ENCODE data around the gene SPATA32.
A peak's percentile ranks its signal among the peaks of the same experiment; 100 is the strongest.

Gene SPATA32

DNA sequence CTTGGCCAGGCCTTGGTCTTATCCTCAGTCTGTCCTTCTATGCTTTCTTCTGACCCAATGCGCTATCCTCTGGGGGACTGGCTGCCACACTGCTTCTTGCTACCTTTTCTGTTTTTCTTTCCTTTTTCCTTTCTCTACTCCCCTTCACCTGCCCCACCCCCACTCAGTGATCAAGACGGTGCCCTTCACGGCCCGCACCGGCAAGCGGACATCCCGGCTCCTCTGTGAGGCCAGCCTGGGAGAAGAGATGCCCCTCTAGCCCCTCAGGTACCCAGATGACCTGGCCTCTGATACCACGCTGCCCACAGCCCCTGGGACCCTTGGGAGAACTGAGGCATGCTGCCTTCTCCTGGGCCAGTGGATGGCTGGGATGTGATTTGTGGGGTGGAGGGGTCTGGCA lies 15.6 kb downstream of the SPATA32 start:
- no peak for DNase-seq

DNA sequence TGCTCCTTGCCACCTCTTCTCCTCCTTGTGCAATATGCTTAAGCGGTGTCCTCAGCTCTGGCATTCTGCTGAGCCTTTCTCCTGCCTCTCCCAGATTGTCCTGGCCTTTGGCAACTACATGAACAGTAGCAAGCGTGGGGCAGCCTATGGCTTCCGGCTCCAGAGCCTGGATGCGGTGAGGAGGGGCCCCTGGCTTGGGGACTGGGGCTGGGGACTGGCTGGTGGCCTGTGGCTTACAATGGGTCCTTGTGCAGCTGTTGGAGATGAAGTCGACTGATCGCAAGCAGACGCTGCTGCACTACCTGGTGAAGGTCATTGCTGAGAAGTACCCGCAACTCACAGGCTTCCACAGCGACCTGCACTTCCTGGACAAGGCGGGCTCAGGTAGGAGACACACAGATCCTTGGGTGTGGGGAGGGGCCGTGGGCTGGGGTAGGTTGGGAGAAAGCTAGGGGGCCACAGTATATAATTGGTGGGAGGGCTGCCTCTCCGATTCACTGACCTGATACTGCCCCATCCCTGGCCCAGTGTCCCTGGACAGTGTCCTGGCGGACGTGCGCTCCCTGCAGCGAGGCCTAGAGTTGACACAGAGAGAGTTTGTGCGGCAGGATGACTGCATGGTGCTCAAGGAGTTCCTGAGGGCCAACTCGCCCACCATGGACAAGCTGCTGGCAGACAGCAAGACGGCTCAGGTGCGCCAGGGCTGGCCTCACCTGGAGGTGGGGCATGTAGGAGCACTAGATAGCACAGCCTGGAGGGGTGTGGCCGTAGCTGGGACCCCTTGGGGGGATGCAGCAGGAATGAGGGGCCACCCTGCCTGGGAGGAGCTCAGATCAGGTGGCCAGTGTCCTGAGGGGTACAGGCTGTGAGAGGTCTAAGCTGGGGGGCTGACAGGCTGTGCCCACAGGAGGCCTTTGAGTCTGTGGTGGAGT lies 16.9 kb downstream of the SPATA32 start:
- no peak for DNase-seq

DNA sequence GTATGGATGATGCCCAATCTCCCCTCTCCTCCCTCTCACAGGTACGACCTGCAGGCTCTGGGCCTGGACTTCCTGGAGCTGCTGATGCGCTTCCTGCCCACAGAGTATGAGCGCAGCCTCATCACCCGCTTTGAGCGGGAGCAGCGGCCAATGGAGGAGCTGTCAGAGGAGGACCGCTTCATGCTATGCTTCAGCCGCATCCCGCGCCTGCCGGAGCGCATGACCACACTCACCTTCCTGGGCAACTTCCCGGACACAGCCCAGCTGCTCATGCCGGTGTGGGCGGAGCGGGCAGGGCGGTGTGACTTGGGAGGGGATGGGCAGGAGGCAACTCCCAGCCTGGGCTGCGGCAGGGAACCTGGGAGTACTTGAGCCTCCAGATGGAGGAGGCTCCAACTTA lies 18.1 kb downstream of the SPATA32 start:
- no peak for DNase-seq

DNA sequence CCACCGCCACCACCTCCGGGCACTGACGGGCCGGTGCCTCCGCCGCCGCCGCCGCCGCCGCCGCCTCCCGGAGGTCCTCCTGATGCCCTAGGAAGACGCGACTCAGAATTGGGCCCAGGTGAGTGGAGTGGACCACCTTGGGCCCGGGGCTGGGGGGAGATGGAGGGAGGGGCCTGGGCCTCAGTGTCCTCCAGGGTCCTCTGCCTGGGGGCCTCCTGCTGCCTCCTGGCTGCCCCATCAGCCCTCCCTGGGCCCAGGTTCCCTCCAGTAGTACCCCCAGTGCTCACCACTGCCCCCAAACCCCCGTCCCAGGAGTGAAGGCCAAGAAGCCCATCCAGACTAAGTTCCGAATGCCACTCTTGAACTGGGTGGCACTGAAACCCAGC lies 19.9 kb downstream of the SPATA32 start:
- no peak for DNase-seq

DNA sequence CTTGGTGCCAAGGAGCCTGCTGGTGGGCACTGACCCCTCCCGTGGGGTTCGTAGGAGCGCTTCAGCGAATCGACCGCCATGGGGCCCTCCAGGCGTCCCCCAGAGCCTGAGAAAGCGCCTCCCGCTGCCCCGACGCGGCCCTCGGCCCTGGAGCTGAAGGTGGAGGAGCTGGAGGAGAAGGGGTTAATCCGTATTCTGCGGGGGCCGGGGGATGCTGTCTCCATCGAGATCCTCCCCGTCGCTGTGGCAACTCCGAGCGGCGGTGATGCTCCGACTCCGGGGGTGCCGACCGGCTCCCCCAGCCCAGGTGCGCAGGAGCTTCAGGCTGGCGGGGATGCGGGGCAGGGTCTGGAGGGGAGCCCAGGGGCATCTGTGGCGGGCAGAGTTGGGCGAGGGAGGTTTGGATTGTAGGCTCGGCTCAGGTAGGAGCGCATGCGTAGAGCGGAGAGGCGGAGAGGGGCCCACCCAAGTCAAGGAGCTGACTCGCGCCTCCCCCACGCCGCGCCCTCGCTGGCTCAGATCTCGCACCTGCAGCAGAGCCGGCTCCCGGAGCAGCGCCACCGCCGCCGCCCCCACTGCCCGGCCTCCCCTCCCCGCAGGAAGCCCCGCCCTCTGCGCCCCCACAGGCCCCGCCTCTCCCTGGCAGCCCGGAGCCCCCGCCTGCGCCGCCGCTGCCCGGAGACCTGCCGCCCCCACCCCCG lies 20.4 kb downstream of the SPATA32 start:
- no peak for DNase-seq

DNA sequence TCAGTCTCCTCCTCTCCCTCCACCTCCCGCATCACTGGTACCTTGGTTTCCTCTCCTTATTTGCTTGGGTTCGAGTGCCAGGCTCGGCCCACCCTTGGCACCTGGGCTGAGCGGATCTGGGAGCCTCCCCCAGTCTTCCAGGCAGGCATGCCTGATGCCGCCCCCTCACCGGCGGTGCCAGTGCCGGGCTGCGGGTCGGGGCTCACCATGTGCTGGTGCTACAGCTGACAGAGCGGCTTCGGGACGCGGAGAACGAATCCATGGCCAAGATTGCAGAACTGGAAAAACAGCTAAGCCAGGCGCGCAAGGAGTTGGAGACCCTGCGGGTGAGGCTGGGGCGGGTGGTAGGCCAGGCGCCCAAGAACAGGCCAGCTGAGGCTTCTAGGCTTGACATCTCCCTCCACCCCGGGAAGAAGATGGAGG lies 21.0 kb downstream of the SPATA32 start:
- no peak for DNase-seq

DNA sequence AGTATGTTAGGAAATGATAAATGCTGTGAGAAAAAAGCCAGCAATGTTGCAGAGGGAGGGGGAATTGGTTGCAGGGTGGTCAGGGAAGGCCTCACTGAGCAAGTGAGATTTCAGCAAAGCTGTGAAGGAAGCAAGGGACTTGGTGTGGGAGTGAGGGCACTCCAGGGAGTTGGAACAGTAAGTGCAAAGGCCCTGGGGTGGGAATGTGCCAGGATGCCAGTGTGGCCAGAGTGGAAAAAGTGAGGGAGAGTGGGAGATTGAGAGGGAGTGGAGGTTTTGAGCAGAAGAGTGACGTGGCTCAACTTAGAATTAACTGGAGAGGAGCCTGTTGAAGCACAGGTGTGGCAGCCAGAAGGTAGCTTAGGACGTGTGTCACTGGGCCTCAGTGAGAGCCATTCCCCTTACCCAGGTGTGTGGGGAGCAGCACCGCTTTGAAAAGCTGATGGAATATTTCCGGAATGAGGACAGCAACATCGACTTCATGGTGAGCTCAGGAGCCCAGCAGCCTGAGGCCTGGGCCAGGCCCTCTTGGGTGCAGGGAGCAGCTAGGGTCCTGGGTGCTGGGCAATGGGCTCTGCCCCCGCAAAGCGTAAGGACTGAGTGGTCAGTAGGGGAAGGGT lies 23.6 kb downstream of the SPATA32 start:
- DNase-seq = no peak

DNA sequence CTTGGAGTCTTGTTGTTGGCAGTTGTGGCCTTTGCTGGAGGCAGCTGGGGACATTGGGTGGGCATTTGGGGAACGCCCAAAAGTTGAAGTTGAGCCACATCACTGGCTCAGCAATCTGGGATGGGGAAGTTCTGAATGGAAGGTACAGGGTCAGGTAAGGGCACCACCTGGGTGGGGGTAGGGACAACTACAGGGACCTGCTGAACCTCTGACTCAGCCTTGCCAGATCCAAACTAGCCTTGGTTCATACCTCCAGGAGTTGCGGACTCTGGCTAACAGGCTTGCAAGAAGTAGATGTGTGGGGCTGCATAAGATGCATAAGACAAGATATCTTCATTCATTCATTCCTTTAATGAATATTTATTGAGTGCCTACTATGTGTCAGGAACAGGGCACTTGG lies 24.2 kb downstream of the SPATA32 start:
- no peak for DNase-seq

DNA sequence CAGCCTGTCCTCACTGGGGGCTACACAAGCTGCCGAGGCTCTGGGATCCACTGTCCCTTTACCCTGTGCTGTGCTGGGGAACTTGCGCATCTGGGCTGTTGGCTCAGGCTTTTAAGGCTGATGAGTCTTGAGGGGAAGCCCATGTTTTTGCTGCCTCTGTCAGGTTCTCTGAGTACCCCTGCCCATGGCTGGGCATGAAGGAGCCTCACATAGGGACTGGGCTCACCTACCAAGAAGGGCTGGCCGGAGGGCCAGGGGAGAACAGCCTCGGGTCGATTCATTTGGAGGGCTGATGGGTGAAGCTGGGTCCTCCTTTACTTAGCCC lies 25.6 kb downstream of the SPATA32 start:
- no peak for DNase-seq

DNA sequence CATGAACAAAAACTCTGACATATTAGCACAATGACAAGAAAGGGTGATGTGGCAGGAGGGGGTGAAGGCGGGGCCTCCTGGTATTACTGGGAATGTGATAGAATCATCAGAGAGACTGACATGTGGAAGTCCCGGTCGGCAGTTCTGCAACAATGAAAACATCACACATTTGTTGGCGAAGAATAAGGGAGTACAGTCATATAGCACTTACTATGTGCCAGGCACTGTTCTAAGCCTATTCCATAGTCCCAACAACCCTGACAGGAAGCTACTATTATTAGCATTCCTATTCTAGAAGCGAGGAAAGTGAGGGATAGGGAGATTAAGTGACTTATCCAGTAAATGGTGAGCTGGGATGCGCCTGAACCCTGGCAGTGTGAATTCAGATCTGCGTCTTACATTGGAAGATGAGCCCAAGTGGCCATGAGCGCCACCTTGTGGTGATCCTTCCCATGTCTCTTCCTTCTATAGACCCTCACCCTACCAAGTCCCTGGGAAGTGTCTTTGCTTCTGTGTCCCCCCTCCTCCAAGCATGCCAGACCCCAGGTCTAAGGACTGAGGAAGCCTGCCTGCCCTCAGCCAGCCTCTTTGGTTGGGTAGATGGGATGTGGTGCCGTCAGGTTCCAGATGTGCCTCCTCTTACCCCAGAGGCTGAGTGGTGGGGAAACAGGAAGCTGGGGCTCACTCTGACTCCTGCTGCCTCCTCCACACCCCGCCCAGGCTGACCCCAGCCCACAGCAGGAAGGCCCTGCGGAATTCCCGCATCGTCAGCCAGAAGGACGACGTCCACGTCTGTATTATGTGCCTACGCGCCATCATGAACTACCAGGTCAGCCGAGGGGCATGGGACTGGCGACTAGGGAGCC lies 26.2 kb downstream of the SPATA32 start:
- DNase-seq = peak; percentile 77 to 79

DNA sequence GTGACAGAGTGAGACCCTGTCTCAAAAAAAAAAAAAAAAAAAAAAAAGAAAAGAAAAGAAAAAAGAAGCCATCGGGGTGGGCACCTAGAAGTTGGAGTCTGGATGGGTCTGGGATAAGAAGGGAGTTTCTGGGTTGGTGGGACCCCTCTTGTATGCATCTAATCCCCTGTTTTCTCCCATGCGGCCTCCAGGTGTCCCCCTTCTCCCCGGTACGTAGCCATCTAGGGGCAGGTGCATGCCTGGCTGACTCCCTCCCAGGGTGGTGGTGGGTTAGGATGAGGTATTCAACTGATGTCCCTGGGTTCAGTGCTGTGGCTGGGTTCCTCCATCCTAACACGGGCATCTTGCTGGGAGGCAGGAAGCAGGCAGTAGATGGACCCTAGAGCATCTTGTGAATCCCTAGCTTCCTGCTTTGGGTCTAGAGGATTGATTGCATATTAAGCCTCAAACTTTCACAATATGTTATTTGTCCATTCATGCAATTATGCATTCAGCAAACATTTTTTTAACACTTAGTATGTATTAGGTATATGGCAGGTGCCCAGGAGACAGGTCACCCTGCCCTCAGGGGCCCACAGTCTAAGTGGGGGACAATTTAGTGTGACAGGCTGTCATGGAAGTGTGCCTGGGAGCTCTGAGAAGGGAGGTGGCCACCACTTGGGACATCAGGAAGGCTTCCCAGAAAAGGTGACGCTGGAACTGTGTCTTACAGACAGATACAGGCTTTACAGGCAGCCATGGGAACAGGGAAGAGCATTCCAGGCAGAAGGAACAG lies 27.1 kb downstream of the SPATA32 start:
- DNase-seq = peak; percentile 65 to 66

DNA sequence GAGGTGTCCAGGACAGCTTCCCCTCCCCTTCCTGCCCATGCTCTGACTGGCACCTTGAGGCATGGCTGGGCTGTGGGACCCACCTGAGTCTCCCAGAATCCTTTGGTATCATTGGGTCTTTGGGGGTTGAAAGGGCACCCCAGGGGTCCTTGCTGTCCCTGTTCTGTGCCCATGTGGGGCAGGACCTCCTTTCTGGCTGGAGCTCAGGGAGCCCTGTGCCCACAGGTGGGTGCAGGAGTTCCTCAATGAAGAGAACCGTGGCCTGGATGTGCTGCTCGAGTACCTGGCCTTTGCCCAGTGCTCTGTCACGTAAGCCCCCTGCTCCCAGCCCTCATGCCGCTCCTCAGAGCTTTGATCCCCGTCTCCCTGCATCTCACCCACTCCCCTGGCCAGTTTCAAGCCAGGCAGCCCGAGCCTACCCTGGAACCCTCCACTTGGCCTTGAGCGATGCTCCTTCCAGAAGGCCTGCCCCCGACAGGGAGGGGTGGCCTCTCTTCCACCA lies 28.4 kb downstream of the SPATA32 start:
- no peak for DNase-seq

DNA sequence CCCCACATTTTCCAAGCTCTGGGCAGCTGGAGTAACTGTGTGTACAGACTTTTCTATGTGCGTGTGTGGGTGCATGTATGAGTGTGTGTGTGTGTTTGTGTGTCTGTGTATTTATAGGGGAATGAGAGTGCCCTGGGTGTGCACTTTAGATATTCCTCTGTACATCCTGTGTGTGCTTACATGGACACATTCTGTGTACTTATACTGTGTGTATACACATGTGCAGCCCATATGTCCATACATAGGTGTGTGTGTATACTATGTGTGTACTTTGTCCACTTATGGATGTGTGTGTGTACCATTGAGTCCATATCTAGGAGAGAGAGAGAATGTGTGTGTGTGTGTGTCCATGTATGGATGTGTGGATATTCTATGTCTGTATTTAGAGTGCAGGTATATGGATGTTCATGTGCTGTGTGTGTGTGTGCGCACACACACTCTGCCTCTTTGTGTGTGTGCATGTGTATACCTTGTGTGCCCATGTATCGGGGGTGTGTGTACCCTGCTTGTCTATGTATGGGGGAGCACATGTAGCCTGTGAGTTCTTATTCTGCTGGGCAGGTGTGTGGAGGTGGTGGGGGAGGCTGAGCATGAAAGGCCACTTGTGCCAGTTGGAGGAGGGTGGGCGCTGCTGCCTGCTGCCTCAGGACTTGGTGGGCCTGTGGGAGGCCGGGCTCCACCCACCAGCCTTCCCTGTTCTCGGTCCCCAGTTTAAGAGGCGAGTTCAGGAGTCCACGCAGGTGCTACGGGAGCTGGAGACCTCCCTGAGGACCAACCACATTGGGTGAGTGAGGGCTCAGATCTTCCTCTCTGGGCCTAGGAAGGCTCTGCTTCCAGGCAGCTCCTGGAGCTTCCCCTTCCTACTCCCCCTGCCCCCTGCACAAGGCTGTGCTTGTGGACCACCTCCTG lies 29.1 kb downstream of the SPATA32 start:
- no peak for DNase-seq

DNA sequence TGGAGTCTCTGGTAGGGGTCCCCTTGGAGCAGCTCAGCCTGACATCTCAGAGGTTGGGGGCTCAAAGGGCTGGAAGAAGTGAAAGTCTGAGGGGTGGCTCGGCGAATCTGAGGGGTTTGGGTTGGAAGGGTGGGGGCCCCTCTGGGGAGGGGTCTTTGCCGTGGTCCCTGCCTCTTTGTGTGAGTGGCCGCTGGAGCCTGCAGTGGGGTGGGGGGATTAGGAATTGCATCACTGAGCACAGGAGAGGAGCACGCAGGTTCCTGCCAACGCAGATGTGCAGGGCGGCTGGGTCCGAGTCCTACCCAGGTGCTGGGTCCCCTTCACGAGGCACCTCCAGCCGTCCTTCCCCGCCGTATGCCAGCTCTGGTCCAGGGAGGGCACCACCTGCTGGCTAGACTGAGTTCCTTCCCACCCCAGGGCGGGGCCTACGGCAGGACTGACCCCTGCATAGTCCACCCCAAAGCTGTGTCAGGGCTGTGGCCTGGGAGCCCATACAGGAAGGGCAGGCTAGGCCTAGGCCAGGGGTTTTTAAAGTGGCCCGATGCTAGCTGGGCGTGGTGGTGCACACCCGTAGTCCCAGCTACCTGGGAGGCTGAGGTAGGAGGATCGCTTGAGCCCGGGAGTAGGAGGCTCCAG lies 30.3 kb downstream of the SPATA32 start:
- peak; percentile 37 to 57 for DNase-seq

DNA sequence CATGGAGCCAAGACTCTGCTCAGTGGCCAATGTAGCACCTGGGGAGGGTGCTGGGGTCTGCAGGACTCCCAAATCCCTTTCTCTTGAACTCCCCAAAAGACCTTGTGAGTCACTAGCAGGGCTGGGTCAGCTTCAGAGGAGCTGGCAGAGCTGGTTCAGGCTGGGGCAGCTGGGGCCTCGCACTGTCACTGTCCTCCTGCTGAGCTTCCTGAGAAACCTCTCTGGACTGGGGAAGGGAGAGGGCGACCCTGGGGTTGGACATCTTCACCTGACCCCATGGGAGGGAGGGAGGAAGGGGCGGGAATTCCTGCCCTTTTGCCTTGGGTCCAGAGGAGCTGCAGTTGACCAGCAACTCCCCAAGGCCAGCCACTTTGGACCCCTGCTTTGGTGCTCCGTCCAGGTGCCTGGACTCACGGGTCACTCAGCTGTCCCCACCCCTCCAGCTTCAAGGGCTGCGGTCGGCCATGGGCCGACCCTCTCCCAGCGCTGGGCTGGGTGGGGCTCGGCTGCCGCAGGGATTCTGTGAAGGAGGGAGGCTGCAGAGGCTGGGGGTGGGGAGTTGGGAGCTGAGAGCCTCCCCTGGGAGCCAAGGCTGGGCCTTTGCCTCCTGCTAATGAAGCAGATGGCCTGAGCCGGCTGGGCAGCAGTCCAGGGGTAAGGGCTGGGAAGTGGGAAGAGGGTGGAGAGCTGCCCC lies 31.0 kb downstream of the SPATA32 start:
- peak in 1 of 2 donors; percentile 33 for DNase-seq

DNA sequence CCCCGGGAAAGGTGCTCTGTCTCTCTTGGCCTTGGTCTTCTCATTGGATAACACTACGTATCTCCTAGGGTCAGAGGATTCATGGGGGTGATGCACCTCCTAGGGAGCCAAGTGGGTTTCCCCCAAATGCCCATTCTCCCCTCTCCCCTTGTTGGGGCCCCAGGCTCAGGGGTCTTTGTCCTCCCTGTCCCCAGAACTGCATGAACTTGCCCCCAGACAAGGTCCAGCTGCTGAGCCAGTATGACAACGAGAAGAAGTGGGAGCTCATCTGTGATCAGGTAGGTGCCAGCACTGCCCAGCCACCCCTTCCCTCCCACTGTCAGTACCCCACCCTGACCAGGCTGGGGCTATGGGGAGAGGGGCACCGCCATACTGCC lies 31.5 kb downstream of the SPATA32 start:
- DNase-seq = no peak

DNA sequence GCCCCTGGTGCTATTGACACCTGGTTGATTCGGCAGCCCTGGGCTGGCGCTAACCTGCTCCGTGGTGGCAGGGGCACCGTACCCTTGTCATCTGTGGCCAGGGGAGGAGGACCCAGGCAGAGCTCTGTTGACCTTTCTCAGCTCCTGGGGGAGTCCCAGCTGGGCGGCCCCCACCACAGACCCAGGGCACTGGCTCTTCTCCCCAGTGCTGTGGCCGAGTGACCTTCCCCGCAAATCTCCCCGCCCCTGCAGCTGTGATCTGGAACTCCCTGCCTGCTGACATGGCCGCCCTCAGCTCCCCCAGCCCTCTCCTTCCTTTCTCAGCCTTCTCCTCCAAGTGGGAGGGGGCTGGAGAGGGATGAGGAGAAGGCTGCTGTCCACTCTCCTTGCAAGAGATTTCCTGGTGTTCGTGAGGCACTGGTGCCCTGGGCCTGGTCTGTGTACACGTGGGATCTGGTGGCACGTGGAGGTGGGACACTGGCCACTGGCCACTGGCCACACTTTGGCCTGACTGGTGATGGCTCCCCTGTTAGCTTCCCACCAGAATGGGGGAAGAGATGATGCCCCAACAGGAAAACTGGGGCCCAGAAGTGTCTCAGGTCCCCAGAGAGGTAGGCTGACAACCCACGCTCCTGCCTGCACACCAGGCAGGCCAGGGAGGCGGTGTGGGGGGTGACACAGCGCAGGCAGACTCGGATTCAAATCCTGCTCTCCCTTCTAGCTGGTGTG lies 32.0 kb downstream of the SPATA32 start:
- peak; percentile 48 to 49 for DNase-seq

DNA sequence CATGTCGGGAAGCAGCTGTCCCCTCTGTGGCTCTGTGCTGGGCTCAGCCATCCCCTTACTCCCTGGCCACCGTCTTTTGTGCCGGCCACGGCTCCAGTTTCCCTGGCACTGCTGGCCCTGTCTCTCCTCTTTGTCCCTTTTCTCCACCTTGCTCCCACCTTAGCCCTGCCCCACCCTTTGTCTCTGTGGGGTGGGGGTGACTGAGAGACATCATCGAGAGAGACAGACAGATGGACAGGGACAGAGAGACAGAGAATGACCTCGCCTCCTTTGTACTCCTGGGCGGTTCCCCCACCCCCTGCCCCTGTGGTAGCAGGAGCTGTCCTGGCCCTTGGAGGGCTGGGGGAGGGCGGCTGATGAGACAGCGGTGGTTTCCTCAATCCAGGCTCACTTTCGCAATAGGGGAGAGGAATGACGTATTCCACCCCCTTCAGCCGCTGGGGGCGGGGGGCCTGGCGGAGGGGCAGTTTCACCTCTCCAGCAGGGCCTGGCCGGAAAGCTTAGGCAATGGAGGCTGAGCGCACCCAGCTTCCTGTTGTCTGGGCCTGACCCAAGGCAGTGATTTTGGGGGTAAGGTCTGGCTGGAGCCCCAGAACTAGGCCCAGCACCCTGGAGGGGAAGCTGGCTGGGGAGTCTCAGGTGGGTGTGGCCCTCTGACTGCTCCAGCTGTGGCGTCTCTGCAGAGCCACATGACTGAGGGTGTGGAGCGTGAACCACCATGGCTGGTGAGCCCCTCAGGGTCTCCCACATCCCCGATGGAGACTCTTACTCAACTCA lies 32.9 kb downstream of the SPATA32 start:
- peak; percentile 87 to 95 for DNase-seq
